Esophagus muscularis mucosa (tissue), 4 donors: ENCODE data around the gene CCSAP.

Experiments used
- CTCF ChIP-seq, 3 experiments: fragments of 200-600 bp in 2 of 3; fragments of 450-650 bp in 1 of 3; sonication (generic) in 2 of 3; IDR thresholded peaks; one replicate each; pipeline ENCODE4 v1.5.1; 2017 to 2019; ENCODE audit warnings: antibody characterized with exemption in 3 of 3, mild to moderate bottlenecking in 2 of 3, moderate library complexity in 1 of 3
- EP300 ChIP-seq: sonication (generic); formaldehyde crosslinking; IDR thresholded peaks from one replicate; pipeline ENCODE4 v1.6.1; 2017; ENCODE audit warnings: antibody characterized with exemption
- POLR2A ChIP-seq: fragments of 450-650 bp; IDR thresholded peaks from one replicate; pipeline ENCODE4 v1.6.1; 2017; ENCODE audit warnings: antibody characterized with exemption, moderate library complexity, mild to moderate bottlenecking, low read depth
- POLR2AphosphoS5 ChIP-seq, 2 donors: sonication (generic); formaldehyde crosslinking; IDR thresholded peaks; one replicate each; pipeline ENCODE4 v1.6.1; 2017; ENCODE audit warnings: antibody characterized with exemption in 2 of 2

DNA sequence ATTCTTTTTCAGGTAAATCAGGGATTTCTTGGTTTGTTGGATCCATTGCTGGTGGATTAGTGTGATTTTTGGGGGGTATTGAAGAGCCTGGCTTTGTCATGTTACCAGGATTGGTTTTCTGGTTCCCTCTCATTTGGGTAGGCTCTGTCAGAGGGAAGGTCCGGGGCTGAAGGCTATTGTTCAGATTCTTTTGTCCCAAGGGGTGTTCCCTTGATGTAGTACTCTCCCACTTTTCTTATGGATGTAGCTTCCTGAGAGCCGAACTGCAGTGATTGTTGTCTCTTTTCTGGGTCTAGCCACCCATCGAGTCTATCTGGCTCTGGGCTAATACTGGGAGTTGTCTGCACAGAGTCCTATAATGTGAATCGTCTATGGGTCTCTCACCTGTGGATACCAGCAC lies 17.6 kb upstream of the CCSAP start:
- TF ChIP-seq POLR2A (no peak), CTCF (IDR thresholded peaks at IDR 0.05) (no peak), POLR2AphosphoS5 (IDR thresholded peaks at IDR 0.05) (no peak), EP300 (no peak)
